SU-DHL-6 (cell line): Measurements from ENCODE around the gene FBXO17.

Experiments used
- CTCF ChIP-seq: fragments of 200-600 bp; sonication (generic); IDR thresholded peaks from one replicate; pipeline ENCODE4 v1.5.1; 2017; ENCODE audit warnings: antibody characterized with exemption, mild to moderate bottlenecking, low read length, moderate library complexity; ENCODE audit not compliant: insufficient read depth, poor library complexity, severe bottlenecking
- EZH2phosphoT487 ChIP-seq: fragments of 200-600 bp; sonication (generic), shearing (Covaris generic); conservative IDR thresholded peaks from 2 replicates; pipeline ENCODE4 v1.6.1; 2018; ENCODE audit warnings: mild to moderate bottlenecking, antibody characterized with exemption, low read length, moderate library complexity, mixed read lengths

GRCh38 chr19:38912600-38913514, 62.7 kb downstream of the FBXO17 start:
- TF ChIP-seq CTCF (no peak), EZH2phosphoT487 (no peak)
